Stimulated activated naive CD4-positive, alpha-beta T cell treated with Interleukin-2 at 50 U/mL for 16 hours (primary cell): ENCODE results near the gene CDK5RAP1.

Experiments
- DNase-seq: peaks from one replicate; lab custom pipeline; 2025; lab: John Stamatoyannopoulos, UW

CDK5RAP1 gene

DNA sequence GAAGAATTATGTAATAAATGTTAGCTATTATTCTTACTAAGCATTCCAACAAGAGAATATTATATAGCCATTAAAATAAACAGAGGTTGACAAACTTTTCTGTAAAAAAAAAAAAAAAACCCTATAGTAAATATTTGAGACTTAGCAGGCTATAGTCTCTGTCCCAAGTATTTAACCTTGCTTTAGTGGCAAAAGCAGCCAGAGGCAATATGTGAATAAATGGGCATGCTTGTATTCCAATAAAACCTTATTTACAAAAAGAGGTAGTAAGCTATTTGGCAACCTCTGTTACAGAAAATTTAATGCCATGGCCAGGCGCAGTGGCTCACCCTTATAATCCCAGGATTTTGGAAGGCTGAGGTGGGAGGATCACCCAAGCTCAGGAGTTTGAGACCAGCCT lies 14.6 kb downstream of the CDK5RAP1 start:
- no peak for DNase-seq

GRCh38 chr20:33377366-33377765 lies 24.0 kb downstream of the CDK5RAP1 start:
- DNase-seq, result no peak

DNA sequence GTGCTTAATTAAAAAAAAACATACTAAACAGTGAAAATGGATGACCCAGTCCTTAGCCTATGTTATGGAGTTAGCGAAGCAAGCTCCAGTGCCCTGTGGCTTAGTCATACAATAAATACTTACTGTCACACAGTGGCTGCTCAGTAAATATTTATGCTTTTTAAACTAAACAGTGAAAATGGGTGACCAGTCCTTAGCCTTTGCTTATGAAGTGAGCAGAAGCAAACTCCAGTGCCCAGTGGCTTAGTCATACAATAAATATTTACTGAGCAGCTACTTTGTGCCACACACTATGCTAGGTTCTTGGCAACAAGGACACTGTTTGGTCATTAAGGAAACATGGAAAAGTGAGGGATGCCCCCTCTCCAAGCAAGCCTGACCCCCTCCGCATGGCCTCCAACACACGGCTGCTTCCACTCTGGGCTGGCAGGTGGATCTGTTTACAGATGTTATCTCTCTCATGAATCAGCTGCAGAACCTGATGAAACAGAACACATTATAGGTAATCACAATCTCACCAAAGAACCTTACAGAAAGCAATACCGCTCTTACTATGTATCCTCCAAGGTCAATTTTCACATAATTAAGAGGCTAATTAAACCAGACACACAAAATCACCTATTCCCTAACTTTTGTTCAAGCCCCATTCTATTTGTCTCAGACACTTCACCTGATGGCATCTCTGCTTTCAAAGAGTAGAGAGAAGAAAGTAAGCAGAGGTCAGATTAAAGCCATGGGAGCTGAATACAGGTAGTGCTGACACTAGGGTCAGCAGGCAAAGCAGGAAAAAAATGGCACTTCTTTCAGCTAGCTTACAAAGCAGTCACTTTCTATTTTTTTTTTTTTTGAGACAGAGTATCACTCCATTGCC lies 27.3 kb downstream of the CDK5RAP1 start:
- no peak for DNase-seq

GRCh38 chr20:33372993-33373441 lies 28.3 kb downstream of the CDK5RAP1 start:
- no peak for DNase-seq

- DNase-seq, result peak; percentile 43
These were observed 31.0 kb downstream of the CDK5RAP1 start for GRCh38 chr20:33370291-33370690.

DNA sequence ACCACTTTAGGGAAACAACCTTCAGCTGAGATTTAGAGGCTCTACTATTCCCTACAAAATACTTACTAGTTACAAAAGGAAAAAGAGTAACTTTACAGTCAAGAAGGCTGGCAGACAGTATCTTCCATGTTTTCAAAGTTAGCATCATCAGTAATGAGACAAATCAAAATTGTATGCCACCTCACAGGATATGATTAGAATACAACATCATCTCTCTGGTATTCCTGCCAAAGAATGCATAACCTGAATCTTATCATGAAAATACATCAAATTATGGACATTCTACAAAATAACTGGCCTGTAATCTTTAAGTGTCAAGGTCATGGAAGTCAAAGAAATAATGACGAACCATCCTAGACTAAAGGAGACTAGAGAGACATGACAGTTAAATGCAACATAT lies 38.4 kb downstream of the CDK5RAP1 start:
- DNase-seq, result no peak

DNA sequence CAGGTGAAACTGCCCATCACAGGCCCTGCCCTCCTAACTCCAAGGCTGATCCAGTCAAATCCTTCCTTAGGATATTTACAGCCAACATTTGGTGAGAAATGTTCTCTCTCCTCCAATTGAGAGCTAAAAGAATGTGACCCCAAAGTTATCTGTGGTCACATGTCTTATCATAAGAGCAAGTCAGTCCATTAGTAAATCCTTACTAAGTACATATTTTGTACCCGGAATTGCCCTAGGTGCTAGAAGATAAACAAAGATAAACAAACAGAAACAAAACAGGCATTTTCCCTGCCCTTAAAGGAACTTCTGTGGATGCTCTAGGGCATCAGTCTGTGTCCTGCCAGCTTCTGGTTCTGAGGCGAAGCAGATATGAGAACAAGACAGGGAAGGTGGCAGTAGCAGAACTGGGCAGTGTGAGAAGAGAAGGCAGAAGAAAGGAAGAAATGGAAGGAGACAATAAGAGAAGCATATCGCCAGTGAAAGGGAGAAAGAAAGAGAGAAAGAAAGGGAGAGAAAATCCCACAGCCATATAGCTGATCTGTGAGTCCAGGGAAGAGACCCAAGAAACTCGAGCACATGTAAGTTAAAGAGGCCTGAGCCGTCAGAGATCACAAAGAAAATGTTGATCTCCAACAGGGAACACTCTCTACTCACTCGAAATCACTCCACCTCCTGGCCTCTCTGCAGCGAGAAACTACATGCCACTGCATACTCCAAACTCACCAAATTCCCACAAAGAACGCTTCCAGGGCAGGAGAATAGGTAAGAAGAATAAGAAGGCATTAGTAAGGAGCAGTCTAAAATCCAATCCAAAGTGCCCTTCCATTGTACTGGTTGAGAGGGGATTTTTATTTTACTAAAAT lies 41.7 kb downstream of the CDK5RAP1 start:
- DNase-seq, result no peak

GRCh38 chr20:33353013-33353402 lies 48.3 kb downstream of the CDK5RAP1 start:
- DNase-seq, result no peak

- no peak for DNase-seq
These were observed 48.9 kb downstream of the CDK5RAP1 start for GRCh38 chr20:33352258-33353012.

DNA sequence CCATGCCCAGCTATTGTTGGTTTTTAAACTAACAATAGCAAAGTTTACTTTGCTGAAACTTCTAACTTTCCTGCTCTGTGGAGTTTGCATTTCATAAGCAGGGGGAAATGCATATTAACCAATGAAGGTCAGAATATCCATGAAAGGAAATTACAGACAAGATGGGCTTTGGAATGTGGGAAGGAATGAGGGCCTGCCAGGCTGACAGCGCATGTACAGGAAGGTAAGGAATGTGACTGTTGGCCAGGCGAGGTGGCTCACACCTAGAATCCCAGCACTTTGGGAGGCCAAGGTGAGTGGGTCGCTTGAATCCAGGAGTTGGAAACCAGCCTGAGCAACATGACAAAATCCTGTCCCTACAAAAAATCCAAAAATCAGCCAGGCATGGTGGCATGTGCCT lies 49.6 kb downstream of the CDK5RAP1 start:
- no peak for DNase-seq

DNA sequence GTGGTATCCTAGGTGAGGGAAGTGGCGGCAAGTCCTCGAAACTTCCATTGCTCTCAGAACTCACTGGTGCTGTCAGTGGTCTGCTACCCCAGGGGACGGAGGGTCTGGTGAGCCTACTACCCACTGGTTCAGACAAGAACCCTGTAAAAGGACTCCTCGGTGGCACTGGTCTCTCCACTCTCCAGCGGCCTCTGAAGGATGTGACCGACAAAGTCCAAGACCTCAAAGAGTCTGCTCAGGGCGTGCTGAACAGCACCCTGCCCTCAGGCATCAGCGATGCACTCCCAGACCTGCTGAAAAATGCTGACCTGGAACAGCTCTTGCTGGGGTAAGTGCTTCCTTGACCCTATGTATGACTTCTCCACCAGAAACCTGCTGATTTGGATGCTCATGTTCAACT lies 51.8 kb downstream of the CDK5RAP1 start:
- no peak for DNase-seq

GRCh38 chr20:33348136-33348937 lies 53.0 kb downstream of the CDK5RAP1 start:
- no peak for DNase-seq

GRCh38 chr20:33345342-33345741 lies 56.0 kb downstream of the CDK5RAP1 start:
- DNase-seq, result no peak

- DNase-seq, result no peak
These were observed 57.8 kb downstream of the CDK5RAP1 start for GRCh38 chr20:33343521-33343920.

- no peak for DNase-seq
These were observed 61.7 kb downstream of the CDK5RAP1 start for GRCh38 chr20:33339515-33340058.

GRCh38 chr20:33338467-33339258 lies 62.7 kb downstream of the CDK5RAP1 start:
- no peak for DNase-seq

- DNase-seq, result no peak
These were observed 63.7 kb downstream of the CDK5RAP1 start for GRCh38 chr20:33337531-33338165.

DNA sequence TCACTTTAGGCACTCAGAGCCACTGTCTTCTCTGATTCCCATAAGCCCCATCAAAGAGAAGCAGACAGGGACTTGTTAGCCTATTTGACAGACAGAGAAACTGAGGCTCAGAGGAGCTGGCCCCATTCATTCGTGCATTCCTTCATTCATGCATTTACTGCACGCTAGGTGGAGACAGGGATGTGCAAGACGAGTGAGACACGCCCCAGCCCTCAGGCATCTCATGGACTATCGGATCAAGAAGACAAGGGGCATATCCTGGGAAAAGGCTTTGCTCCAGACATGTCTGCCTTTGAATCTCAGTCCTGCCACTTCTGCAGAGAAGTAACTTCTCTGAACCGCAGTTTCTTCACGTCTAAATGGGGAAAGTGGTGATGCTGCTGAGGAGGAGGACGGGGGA lies 64.2 kb downstream of the CDK5RAP1 start:
- DNase-seq, result no peak

- DNase-seq, result no peak
These were observed 64.9 kb downstream of the CDK5RAP1 start for GRCh38 chr20:33336375-33336774.

- no peak for DNase-seq
These were observed 67.2 kb downstream of the CDK5RAP1 start for GRCh38 chr20:33334111-33334510.
